ENCODE results near the gene ZNF532. TPM values are rescaled to one million over a fixed set of nuclear protein-coding genes. Genes with fewer than 3 reads are reported as not detected.
A peak's percentile ranks its signal among the peaks of the same experiment; 100 is the strongest.
"Not testable (repeated sequence)": the region's sequence is repeated elsewhere in the genome, so short reads cannot be mapped to it uniquely, and the experiment has no call there.

Gene ZNF532
- total RNA-seq, 1 experiment from 2014 or later: 21.0 TPM

DNA sequence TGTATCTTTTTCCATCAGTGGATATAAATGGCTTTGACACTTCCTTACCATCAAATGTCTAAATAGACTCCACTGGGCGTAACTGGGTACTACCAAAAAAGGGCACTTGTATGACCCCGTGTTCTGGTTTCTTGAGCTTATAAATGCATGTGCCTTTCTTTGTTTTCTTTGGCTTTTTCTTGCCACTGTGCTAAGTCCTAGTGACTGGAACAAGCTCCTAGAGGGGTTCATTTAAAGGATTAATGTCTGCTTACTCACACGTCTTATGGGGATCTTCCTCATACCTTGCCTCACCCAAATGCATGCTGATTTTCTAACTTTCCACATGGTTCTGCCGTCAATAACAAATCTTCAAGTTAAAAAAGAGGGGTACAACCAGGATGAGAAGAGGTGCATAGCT, 19.8 kb upstream of the ZNF532 start:
- in situ Hi-C loops (cut with HindIII; ENCODE audit: low pct_unique_long_range_greater_than_20kb, low sequenced_read_pairs): no loop called here
- no peak for DNase-seq (ENCODE audit: low read depth)

DNA sequence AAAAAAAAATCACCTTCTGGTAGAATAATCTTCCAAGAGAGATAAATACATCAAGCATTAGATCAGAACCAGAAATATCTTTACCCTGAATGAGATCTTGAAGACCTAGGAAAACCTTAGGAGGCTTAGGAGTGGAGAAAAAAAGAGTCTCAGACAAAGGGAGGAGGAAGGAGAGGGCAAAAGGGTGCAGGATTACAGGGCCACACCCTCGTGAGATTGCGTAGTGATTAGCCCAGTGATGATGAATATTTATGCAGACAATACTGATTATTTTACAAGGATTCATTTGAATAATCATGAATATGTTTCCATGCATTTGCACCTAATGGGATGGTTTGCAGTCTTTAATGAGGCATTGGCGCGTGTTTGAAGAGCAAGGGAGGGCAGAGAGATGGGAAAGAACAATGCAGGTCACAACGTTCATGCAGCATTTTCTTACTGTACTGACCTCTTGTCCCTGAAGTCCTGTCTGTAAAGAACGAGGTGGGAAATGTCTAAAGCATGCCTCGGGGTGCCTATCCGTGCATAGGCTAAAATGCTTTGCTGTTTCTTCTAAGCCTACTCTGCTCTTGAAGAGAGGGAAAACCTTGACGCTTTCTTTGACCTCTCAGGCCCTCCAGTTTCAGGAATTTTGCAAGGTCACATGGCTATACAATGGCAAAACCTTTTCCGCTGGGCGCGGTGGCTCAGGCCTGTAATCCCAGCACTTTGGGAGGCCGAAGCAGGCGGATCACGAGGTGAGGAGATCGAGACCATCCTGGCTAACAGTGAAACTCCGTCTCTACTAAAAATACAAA, 18.6 kb upstream of the ZNF532 start:
- in situ Hi-C loops (cut with HindIII; ENCODE audit: low pct_unique_long_range_greater_than_20kb, low sequenced_read_pairs): no loop called here
- DNase-seq (ENCODE audit: low read depth): no peak

DNA sequence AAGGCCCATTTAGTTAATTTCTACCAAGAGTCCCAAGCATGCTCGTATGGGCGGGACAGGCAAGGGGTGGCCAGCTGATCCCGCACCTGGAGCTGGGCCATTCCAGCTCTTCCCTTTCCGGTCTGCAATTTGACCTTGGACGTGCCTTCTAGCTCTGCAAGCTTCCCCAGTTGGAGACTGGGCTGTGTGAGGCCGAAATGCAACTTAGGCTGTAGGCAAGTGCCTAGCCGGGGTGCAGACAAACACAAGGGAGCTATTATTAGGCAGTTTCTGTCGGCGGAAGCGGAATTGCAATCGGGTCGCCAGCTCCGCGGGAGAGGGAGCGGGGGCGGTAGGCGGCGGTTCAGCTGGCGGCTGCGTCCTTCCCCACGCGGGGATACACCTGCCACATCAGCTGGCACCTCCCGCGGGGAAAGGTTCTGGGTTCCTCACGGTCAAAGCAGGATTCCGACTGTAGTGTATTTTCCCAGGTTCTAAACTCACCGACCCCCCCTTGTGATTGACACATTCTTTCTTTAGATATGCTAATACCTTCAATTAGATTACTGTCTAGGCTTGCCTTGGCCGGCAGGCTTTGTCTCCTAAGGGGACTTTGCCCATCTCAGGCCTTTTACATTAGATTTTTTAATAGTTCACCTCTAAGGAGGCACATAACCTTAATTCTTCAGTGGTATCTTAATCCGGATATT, 17.1 kb upstream of the ZNF532 start:
- no peak for DNase-seq (ENCODE audit: low read depth)
- in situ Hi-C loops (cut with HindIII; ENCODE audit: low pct_unique_long_range_greater_than_20kb, low sequenced_read_pairs): no loop called here

DNA sequence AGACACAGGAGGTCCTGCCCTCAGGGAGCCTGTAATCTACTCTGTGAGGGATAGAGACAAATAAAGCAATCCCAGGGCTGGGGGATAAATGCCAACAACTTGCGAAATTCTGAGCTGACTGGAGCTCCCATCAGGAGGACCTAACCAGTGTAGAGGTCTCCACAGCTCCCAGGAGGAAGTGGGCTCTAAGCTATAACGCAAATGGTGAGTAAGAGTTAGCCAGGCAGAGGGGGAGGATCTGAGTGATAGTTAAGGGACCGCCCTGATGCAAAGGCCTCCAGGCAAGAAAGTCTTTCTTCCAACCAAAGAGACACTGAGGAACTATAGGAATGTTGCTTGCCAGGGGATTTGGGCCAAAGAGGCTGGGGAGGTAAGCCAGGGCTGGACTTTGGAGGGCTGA, 16.0 kb upstream of the ZNF532 start:
- DNase-seq (ENCODE audit: low read depth): no peak
- in situ Hi-C loops (cut with HindIII; ENCODE audit: low pct_unique_long_range_greater_than_20kb, low sequenced_read_pairs): no loop called here

DNA sequence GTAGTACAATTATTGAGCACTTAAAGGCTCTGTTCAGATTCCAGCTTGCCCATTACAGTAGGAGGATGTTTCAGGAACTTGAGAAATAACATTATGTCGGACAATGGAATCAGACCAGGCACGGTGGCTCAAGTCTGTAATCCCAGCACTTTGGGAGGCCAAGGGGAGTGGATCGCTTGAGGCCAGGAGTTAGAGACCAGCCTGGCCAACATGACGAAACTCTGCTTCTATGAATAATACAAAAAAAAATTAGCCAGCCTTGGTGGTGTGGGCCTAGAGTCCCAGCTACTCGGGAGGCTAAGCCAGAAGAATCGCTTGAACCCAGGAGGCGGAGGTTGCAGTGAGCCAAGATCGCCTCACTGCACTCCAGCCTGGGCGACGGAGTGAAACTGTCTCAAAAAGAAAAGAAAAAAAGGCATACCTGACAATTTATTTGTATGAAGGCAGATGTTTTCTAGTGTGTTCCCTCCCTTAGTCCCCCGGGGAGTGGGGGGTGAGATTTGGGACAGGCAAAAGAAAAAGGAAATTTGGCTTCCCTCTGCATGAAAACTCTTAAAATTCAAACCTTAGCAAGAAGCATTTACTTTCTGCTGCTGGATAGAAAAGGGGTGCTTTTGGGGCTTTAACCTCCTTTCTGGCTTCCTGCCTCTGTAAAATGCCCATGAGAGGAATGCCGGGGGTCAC, 13.7 kb upstream of the ZNF532 start:
- no peak for DNase-seq (ENCODE audit: low read depth)
- in situ Hi-C loops (cut with HindIII; ENCODE audit: low pct_unique_long_range_greater_than_20kb, low sequenced_read_pairs): no loop called here

- in situ Hi-C loops (cut with HindIII; ENCODE audit: low pct_unique_long_range_greater_than_20kb, low sequenced_read_pairs): no loop called here
- DNase-seq (ENCODE audit: low read depth): no peak
These were observed 12.8 kb upstream of the ZNF532 start for GRCh38 chr18:58851856-58852255.

- in situ Hi-C loops (cut with HindIII; ENCODE audit: low pct_unique_long_range_greater_than_20kb, low sequenced_read_pairs): no loop called here
- no peak for DNase-seq (ENCODE audit: low read depth)
These were observed 12.0 kb upstream of the ZNF532 start for GRCh38 chr18:58852629-58853028.

GRCh38 chr18:58853561-58853960, 11.1 kb upstream of the ZNF532 start:
- in situ Hi-C loops (cut with HindIII; ENCODE audit: low pct_unique_long_range_greater_than_20kb, low sequenced_read_pairs): no loop called here
- DNase-seq (ENCODE audit: low read depth): no peak

DNA sequence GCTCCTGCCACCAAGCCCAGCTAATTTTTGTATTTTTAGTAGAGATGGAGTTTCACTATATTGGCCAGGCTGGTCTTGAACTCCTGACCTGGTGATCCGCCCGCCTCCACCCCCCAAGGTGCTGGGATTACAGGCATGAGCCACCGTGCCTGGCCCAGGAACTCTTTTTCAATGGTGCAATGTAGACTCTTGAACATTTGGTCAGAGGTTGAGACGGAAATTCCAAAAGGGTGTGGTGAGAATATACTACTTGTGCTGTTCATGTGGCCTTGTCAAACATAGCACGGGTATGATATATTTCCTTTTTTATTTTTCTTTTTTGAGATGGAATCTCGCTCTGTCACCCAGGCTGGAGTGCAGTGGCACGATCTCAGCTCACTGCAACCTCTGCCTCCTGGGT, 9.2 kb upstream of the ZNF532 start:
- DNase-seq (ENCODE audit: low read depth); in situ Hi-C loops (cut with HindIII; ENCODE audit: low pct_unique_long_range_greater_than_20kb, low sequenced_read_pairs): not testable (repeated sequence)

- in situ Hi-C loops (cut with HindIII; ENCODE audit: low pct_unique_long_range_greater_than_20kb, low sequenced_read_pairs): no loop called here
- no peak for DNase-seq (ENCODE audit: low read depth)
These were observed 7.8 kb upstream of the ZNF532 start for GRCh38 chr18:58856881-58857280.

- in situ Hi-C loops (cut with HindIII; ENCODE audit: low pct_unique_long_range_greater_than_20kb, low sequenced_read_pairs): no loop called here
- no peak for DNase-seq (ENCODE audit: low read depth)
These were observed 5.8 kb upstream of the ZNF532 start for GRCh38 chr18:58858591-58859468.

- DNase-seq (ENCODE audit: low read depth): no peak
- in situ Hi-C loops (cut with HindIII; ENCODE audit: low pct_unique_long_range_greater_than_20kb, low sequenced_read_pairs): no loop called here
These were observed 4.8 kb upstream of the ZNF532 start for GRCh38 chr18:58859907-58860306.

DNA sequence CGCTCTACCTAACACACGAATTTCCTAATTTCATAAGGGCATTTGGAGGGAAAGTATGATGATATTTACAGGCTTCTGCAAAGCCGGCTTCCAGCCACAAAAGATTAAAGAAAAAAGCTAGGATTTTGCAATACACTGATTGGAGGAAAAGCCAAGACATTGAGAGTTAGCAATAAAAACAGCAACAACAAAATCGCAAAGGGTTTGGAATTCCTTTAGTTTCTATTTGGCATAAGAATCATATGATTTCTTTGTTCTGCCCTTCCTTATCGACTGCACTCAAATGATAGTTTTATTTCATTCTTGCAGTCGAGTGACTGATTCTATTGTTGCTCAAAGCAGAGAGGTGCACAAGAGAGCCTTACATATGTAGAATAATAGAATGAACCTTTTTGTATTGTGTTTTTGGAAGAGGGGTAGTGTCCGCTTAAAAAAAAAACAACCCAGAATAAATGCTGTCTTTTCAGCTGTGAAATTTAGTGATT, 3.9 kb upstream of the ZNF532 start:
- in situ Hi-C loops (cut with HindIII; ENCODE audit: low pct_unique_long_range_greater_than_20kb, low sequenced_read_pairs): no loop called here
- DNase-seq (ENCODE audit: low read depth): no peak

- no peak for DNase-seq (ENCODE audit: low read depth)
These were observed 3.3 kb upstream of the ZNF532 start for GRCh38 chr18:58861353-58861752.

DNA sequence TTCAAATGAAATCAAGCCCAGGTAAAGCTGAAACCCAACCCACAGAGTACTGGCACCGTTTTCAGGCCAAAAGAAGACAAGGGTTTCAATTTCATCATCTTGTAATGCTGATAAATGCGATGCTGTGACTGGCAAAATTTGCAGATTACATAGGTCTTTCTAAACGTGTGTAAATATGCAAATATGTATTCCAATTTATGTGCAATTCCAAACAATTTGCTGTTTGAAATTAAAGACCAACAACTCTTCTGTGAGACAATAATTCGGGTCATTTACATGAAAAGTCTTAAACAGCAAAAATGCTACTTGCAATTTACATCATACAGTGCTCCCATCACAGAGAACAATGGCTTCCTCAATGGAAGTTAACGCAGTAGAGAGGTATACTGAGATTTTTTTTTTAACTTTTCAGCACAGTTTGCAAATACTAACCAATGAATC, 2.8 kb upstream of the ZNF532 start:
- in situ Hi-C loops (cut with HindIII; ENCODE audit: low pct_unique_long_range_greater_than_20kb, low sequenced_read_pairs): no loop called here
- DNase-seq (ENCODE audit: low read depth): no peak

More at GRCh38 chr18:58861353-58861752, 3.3 kb upstream of the ZNF532 start:
- in situ Hi-C loops (cut with HindIII; ENCODE audit: low pct_unique_long_range_greater_than_20kb, low sequenced_read_pairs): no loop called here

GRCh38 chr18:58862356-58862755, 2.3 kb upstream of the ZNF532 start:
- in situ Hi-C loops (cut with HindIII; ENCODE audit: low pct_unique_long_range_greater_than_20kb, low sequenced_read_pairs): no loop called here

DNA sequence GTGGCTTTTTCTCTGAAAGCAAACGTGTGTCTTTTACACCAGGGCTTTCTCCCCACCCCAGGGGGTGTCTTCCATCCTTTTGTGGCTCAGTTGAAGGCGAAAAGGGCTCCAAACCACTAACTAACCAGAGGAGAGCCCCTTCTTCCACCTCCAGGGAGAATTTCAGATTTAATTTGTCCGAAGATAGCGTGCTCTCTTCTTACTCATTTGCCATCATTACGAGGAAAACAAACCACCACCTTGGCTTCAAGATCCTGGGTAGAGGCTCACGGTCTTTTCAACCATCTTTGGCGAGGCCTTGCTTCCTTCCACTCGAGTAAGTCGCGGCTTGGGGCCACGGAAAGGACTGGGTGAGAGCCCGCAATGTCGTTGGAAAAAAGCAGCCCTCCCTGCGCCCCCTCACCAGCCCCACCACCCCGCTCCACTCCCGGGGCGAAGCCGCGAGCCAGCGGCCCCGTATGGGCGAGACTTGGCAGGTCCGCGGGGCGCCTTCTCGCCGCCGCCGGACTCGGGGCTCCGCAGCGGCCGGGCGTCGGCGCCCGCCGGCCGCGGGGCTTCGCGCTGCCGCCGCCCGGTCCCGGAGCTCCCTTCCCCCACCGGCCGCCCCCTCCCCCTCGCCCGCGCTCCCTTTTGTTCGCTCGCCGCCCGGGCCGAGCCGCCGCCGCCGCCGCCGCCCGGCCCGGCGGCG, 1.7 kb upstream of the ZNF532 start:
- in situ Hi-C loops (cut with HindIII; ENCODE audit: low pct_unique_long_range_greater_than_20kb, low sequenced_read_pairs): no loop called here
- peak; percentile 38 for DNase-seq (ENCODE audit: low read depth)

More at GRCh38 chr18:58862356-58862755, 2.3 kb upstream of the ZNF532 start:
- DNase-seq (ENCODE audit: low read depth): no peak
